DOHH2 (cell line): ENCODE results near the gene JUND.

Experiments
- EZH2phosphoT487 ChIP-seq: fragments of 200-600 bp; sonication (generic); IDR thresholded peaks from 2 replicates; pipeline ENCODE4 v1.6.1; 2017; ENCODE audit warnings: borderline replicate concordance, mild to moderate bottlenecking, antibody characterized with exemption, low read length, moderate library complexity, mixed read lengths
- TF ChIP-seq, protein P1 (sequence below): fragments of 200-600 bp; sonication (generic); IDR thresholded peaks from one replicate; pipeline ENCODE4 v1.5.1; 2014; ENCODE audit warnings: antibody characterized with exemption, mild to moderate bottlenecking, low read depth, low read length; ENCODE audit not compliant: poor library complexity, severe bottlenecking

DNA sequence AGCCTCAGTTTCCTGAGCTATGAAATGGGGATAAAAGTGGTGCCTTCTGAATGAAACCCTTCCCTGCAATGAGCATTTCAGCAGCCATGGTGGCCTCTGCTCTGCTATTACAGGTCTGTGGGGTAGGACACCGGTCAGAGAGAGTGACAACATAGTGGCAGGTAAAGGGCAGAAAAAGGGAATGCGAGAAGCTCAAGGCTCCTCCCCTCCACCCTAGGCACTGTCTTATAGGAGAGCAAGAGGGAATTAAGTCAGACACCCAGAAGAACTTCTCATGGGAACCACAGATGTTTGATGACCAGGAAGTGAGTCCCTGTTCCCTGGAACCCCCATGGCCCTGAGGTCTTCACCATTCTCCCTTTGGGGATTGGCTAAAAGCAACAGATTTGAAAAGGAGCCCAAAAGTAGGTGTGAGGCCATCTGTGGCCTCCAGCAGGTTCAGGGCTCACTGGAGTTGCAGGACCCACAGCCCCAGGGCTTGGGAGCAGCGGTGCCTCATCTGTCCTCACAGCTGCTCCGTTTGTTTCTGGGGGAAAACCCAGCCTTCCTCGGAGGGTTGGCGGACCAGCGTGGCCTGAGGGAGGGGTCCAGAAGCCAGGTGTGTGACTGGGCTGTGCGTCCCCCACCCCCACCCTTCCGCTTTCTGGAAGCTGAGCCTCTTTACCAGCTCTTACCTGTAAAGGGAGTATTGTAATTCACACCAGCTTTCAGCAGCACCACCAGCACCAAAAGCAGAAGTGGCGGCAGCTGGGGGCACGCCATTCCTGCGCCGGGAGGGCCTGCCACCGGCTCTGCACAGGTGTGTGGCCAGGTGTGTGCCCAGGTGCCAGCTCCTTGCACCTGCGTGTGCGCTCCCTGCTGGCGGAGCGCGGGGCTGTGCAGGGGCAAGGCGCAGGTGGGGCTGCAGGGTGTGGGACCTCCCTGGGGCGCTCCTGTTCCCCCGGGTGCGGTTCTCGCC, 26.6 kb downstream of the JUND start:
- TF ChIP-seq, protein P1, sequence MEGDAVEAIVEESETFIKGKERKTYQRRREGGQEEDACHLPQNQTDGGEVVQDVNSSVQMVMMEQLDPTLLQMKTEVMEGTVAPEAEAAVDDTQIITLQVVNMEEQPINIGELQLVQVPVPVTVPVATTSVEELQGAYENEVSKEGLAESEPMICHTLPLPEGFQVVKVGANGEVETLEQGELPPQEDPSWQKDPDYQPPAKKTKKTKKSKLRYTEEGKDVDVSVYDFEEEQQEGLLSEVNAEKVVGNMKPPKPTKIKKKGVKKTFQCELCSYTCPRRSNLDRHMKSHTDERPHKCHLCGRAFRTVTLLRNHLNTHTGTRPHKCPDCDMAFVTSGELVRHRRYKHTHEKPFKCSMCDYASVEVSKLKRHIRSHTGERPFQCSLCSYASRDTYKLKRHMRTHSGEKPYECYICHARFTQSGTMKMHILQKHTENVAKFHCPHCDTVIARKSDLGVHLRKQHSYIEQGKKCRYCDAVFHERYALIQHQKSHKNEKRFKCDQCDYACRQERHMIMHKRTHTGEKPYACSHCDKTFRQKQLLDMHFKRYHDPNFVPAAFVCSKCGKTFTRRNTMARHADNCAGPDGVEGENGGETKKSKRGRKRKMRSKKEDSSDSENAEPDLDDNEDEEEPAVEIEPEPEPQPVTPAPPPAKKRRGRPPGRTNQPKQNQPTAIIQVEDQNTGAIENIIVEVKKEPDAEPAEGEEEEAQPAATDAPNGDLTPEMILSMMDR, result peak; percentile 44
- no peak for TF ChIP-seq EZH2phosphoT487
